Esophagus squamous epithelium (tissue), 5 donors: Measurements from ENCODE around the gene SYS1. TPM values are rescaled to one million over a fixed set of nuclear protein-coding genes. Genes with fewer than 3 reads are reported as not detected.

Experiments used
- DNase-seq: peaks from one replicate; lab custom pipeline; 2025; lab: John Stamatoyannopoulos, UW
- H3K27ac ChIP-seq, 4 donors: fragments of 200-600 bp; sonication (generic); one replicate each; pipeline ENCODE4 v1.5.1; 2016 to 2019; ENCODE audit warnings: mild to moderate bottlenecking in 1 of 4
- H3K27me3 ChIP-seq, 4 donors: fragments of 200-600 bp; sonication (generic); 1 replicate in 3 of 4; 2 replicates in 1 of 4; pipeline versions ENCODE4 v1.5.1 to v1.6.0; 2017 to 2021; ENCODE audit warnings: antibody characterized with exemption in 1 of 4
- H3K36me3 ChIP-seq, 3 donors: fragments of 200-600 bp; sonication (generic); one replicate each; pipeline ENCODE4 v1.5.1; 2016 to 2019
- H3K4me1 ChIP-seq, 3 donors: fragments of 200-600 bp; sonication (generic); one replicate each; pipeline ENCODE4 v1.5.1; 2017 to 2019
- H3K4me3 ChIP-seq, 4 donors: fragments of 200-600 bp; sonication (generic); 1 replicate in 3 of 4; 2 replicates in 1 of 4; pipeline ENCODE4 v1.5.1; 2016 to 2019; ENCODE audit warnings: mild to moderate bottlenecking in 2 of 4, moderate library complexity in 1 of 4
- H3K9me3 ChIP-seq, 3 donors: fragments of 200-600 bp; sonication (generic); one replicate each; pipeline ENCODE4 v1.5.1; 2016 to 2019
- POLR2A ChIP-seq, 4 donors: fragments of 450-650 bp; IDR thresholded peaks; one replicate each; pipeline ENCODE4 v1.6.1; 2017; ENCODE audit warnings: antibody characterized with exemption in 4 of 4, mild to moderate bottlenecking in 4 of 4, moderate library complexity in 3 of 4
- WGBS, 2 donors: methylation state at CpG; one replicate each; pipeline ENCODE4 v1.1.5; 2018; 5-methylcytosine and 5-hydroxymethylcytosine counted together
- intact Hi-C: fragments of 100-400 bp; cut with DNase I; formaldehyde crosslinking; loops from one replicate; pipeline ENCODE4 v1.15.0; 2022
- total RNA-seq, 4 donors: library from RNA; depleted of rRNA; stranded (reverse); fragments of >200 nt; gene quantifications; one replicate each; pipeline ENCODE4 v1.1.0, GENCODE V29; 2016
- TF ChIP-seq, protein P1 (sequence below), 6 experiments: fragments of 450-650 bp in 4 of 6; fragments of 200-600 bp in 2 of 6; sonication (generic) in 2 of 6; IDR thresholded peaks; one replicate each; pipeline ENCODE4 v1.5.1; 2016 to 2019; ENCODE audit warnings: antibody characterized with exemption in 6 of 6, mild to moderate bottlenecking in 4 of 6, moderate library complexity in 4 of 6
- donor health status: DM: yes; HTN: yes; CAD: no.

The SYS1 gene
- total RNA-seq, 4 donors from 2014 or later, result 22.3 to 32.4 (median 27.0) TPM

DNA sequence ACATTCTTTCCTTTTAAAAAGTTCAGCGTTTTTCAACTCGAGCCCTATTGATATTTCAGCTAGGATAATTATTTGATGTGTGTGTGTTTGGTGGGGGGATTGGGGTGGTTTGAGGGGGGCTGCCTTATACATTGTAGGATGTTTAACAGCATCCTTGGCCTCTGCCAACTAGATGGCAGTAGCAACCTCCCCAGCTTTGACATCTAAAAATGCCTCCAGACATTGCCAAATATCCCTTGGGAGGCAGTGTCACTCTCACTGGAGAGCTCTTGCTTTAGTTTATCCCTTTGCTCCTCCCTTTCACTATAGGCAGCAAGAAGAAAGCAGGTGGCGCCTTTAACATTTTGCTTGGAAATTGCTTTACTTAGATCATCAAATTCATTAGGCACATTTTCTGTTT lies 29.8 kb downstream of the SYS1 start:
- TF ChIP-seq, protein P1, sequence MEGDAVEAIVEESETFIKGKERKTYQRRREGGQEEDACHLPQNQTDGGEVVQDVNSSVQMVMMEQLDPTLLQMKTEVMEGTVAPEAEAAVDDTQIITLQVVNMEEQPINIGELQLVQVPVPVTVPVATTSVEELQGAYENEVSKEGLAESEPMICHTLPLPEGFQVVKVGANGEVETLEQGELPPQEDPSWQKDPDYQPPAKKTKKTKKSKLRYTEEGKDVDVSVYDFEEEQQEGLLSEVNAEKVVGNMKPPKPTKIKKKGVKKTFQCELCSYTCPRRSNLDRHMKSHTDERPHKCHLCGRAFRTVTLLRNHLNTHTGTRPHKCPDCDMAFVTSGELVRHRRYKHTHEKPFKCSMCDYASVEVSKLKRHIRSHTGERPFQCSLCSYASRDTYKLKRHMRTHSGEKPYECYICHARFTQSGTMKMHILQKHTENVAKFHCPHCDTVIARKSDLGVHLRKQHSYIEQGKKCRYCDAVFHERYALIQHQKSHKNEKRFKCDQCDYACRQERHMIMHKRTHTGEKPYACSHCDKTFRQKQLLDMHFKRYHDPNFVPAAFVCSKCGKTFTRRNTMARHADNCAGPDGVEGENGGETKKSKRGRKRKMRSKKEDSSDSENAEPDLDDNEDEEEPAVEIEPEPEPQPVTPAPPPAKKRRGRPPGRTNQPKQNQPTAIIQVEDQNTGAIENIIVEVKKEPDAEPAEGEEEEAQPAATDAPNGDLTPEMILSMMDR (IDR thresholded peaks at IDR 0.05), result no peak
- no peak for TF ChIP-seq POLR2A (IDR thresholded peaks at IDR 0.05)
- peaks cover 0 to 8% (median 0%) of the 10 kb centered on the region in 3 donors for H3K36me3 ChIP-seq
- 80 to 94% methylated on average over 3 of the region's 3 CpGs for WGBS, 2 donors
- no peaks in the 10 kb centered on the region for H3K27me3 ChIP-seq
- DNase-seq, result no peak
- no peak overlapping the region for H3K27ac ChIP-seq
- no peak overlapping the region for H3K4me3 ChIP-seq
- no peaks in the 10 kb centered on the region for H3K9me3 ChIP-seq
- intact Hi-C loops, result no loop called here
- H3K4me1 ChIP-seq, result no peaks in the 10 kb centered on the region

DNA sequence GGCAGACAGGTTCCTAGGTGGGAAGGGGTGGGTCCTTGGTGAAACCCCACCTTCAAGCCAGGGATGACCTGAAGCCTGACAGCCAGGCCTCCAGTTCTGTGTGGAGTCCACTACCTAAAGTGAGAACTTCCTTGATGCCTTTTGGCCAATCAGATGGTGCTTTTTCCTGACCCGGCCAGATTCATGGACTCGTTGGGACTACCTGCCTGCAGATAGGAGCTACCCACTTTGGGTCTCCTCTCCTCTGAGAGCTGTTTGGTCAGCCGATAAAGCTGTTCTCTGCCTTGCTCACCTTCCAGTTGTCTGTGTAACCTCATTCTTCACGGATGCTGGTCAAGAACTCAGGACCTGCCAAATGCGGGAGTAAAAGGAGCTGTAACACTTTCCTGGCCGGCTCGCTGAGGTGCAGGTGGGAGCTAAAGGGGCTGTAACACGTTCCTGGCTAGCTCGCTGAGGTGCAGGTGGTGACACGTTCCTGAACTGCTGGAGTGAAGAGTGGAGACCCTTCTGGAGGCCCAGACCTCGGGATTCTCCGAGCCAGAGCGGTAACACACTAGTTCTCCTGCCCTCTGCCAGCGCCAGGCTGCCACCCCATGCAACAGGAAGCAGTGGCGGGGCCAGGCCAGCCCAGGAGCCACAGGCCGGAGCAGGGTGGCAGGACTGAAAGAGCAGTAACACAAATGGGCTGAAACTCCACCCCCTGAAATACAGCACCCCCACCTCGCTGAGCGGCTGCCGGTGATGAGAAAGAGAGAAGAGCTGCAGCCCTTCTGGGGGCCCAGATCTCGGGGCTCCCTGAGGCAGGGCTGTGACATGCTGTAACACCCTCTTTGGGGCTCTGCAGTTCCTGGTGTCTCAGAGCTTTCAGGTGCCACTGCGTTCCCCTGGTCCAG lies 31.5 kb downstream of the SYS1 start:
- DNase-seq, result no peak
- no peak for TF ChIP-seq POLR2A (IDR thresholded peaks at IDR 0.05)
- TF ChIP-seq, protein P1 (IDR thresholded peaks at IDR 0.05), result no peak
- intact Hi-C loops, result no loop called here
- Histone ChIP-seq H3K27ac (no peak overlapping the region), H3K4me3 (no peak overlapping the region), H3K36me3 (peaks cover 0 to 8% (median 0%) of the 10 kb centered on the region in 3 donors), H3K9me3 (no peaks in the 10 kb centered on the region), H3K4me1 (no peaks in the 10 kb centered on the region), H3K27me3 (no peaks in the 10 kb centered on the region)
- 80 to 90% methylated on average over 9 to 11 of the region's 21 CpGs for WGBS, 2 donors

DNA sequence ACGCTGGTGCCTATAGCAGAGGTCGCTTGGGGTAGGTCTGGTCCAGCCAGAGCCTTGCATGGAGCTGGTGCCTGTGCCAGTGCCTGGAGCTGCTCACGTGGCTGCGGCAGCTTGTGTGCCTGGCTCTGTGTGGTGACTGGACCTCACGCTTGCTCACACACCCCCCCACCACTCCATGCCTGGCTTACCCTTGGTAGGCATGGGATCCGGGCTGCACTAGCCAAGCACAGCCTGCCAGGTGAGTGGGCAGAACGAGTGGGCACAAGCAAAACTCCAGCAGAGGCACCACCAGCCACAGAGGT lies 32.1 kb downstream of the SYS1 start:
- 92 to 100% methylated on average over 3 to 5 of the region's 7 CpGs for WGBS, 2 donors
- DNase-seq, result no peak
- peaks cover 0 to under 1% (median 0%) of the 10 kb centered on the region in 3 donors for H3K9me3 ChIP-seq
- no peak overlapping the region for H3K4me3 ChIP-seq
- H3K36me3 ChIP-seq, result peaks cover 0 to 8% (median 0%) of the 10 kb centered on the region in 3 donors
- no peaks in the 10 kb centered on the region for H3K27me3 ChIP-seq
- intact Hi-C loops, result no loop called here
- no peak for TF ChIP-seq POLR2A (IDR thresholded peaks at IDR 0.05)
- H3K27ac ChIP-seq, result no peak overlapping the region
- no peaks in the 10 kb centered on the region for H3K4me1 ChIP-seq

DNA sequence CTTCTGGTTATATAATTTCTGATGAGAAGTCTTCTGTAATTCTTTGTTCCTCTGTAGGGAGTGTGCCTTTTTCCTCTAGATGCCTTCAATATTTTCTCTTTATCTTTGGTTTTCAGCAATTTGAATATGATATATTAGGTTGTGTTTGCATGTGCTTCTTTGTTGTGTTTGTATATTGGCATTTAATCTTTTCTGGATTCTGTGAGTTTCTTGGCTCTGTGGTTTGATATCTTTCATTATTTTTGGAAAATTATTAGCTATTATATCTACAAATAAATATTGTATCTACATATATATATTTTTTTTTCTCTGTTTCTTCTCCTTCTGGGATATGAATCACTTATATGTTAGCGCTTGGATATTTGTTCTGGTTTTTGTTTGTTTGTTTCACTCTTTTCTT lies 36.1 kb downstream of the SYS1 start:
- no peaks in the 10 kb centered on the region for H3K27me3 ChIP-seq
- peaks cover 0 to 13% (median 0%) of the 10 kb centered on the region in 3 donors for H3K36me3 ChIP-seq
- TF ChIP-seq, protein P1 (IDR thresholded peaks at IDR 0.05), result no peak
- no peak for TF ChIP-seq POLR2A (IDR thresholded peaks at IDR 0.05)
- H3K4me3 ChIP-seq, result no peak overlapping the region
- DNase-seq, result no peak
- peaks cover 0 to 11% (median 7%) of the 10 kb centered on the region in 3 donors for H3K9me3 ChIP-seq
- intact Hi-C loops, result no loop called here
- 88 to 93% methylated on average over 1 of the region's 1 CpG for WGBS, 2 donors
- no peak overlapping the region for H3K27ac ChIP-seq
- H3K4me1 ChIP-seq, result no peaks in the 10 kb centered on the region

DNA sequence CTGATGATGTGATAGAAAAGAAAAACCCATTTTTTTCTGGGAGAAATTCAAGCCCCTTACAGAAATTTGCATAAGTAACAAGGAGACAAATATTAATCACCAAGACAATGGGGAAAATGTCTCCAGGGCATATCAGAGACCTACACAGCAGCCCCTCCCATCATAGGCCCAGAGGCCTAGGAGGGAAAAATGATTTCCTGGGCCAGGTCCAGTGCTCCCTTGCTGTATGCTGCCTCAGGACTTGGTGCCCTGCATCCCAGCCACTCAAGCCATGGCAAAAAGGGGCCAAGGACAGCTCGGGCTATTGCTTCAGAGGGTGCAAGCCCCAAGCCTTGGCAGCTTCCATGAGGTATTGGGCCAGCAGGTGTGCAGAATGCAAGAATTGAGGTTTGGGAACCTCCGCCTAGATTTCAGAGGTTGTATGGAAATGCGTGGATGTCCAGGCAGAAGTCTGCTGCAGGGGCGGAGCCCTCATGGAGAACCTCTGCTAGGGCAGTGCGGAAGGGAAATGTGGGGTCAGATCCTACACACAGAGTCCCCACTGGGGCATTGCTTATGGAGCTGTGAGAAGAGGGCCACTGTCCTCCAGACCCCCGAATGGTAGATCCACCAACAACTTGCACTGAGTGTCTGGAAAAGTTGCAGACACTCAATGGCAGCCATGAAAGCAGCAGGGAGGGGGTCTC lies 37.5 kb downstream of the SYS1 start:
- Histone ChIP-seq H3K4me1 (peaks cover under 1 to 3% (median 2%) of the 10 kb centered on the region in 3 donors), H3K27ac (no peak overlapping the region), H3K27me3 (no peaks in the 10 kb centered on the region), H3K4me3 (no peak overlapping the region), H3K9me3 (peaks cover 0 to 11% (median 7%) of the 10 kb centered on the region in 3 donors), H3K36me3 (peaks cover 0 to 5% (median 0%) of the 10 kb centered on the region in 3 donors)
- TF ChIP-seq, protein P1 (IDR thresholded peaks at IDR 0.05), result no peak
- TF ChIP-seq POLR2A (IDR thresholded peaks at IDR 0.05), result no peak
- DNase-seq, result no peak
- WGBS, 2 donors, result 100% methylated on average over 5 of the region's 6 CpGs
- intact Hi-C loops, result no loop called here
